ENCODE measurements around the gene PRKD1.

GRCh38 chr14:29716150-29716549 lies 211.5 kb downstream of the PRKD1 start:
- TF ChIP-seq PATZ1 (CRISPR knock-in tag; IDR thresholded peaks at IDR 0.05; ENCODE audit: borderline replicate concordance) (no peak), CSDC2 (CRISPR knock-in tag; IDR thresholded peaks at IDR 0.05) (no peak), ZFP3 (CRISPR knock-in tag; IDR thresholded peaks at IDR 0.05) (no peak), POU6F1 (CRISPR knock-in tag; IDR thresholded peaks at IDR 0.05; ENCODE audit: borderline replicate concordance, low read depth) (no peak), CSRNP3 (CRISPR knock-in tag; IDR thresholded peaks at IDR 0.05) (no peak), RARB (CRISPR knock-in tag; IDR thresholded peaks at IDR 0.05) (no peak)

All from SK-N-SH treated with all-trans-retinoic acid at 6 μM for 48 hours (cell line).